B cell (primary cell): ENCODE data around the gene RNU5B-1. TPM values are rescaled to one million over a fixed set of nuclear protein-coding genes. Genes with fewer than 3 reads are reported as not detected.

ENCODE experiments used
- ATAC-seq: fragments of 200-7000 bp; cut with Tn5 transposase; one replicate; pipeline ENCODE4 v1.10.0; 2021; ENCODE audit warnings: low read depth, mild to moderate bottlenecking, moderate number of reproducible peaks, moderate library complexity
- CTCF ChIA-PET: fragments of 350-600 bp; sonication (Branson Sonifier 250); formaldehyde crosslinking; loops from one replicate; lab custom pipeline; 2021; ENCODE audit warnings: antibody characterized with exemption, inconsistent platforms; lab: Charles Lee
- POLR2A ChIA-PET: fragments of 350-600 bp; sonication (Branson Sonifier 250); formaldehyde crosslinking; loops from one replicate; lab custom pipeline; 2021; ENCODE audit warnings: antibody characterized with exemption; lab: Charles Lee
- DNase-seq: peaks from one replicate; pipeline ENCODE4 v3.0.0; 2013
- H2AFZ ChIP-seq: 2 replicates; pipeline ENCODE4 v1.6.1; 2012; ENCODE audit warnings: mild to moderate bottlenecking, low read depth, low read length; ENCODE audit not compliant: insufficient read depth, poor library complexity, severe bottlenecking
- H3K27ac ChIP-seq, 2 donors: 1 replicate in 1 of 2; 2 replicates in 1 of 2; pipeline ENCODE4 v1.5.1; 2012 to 2013; ENCODE audit warnings: low read length in 2 of 2, mild to moderate bottlenecking in 2 of 2, moderate library complexity in 1 of 2
- H3K27me3 ChIP-seq, 4 experiments: fragments of 200-600 bp in 1 of 4; sonication (generic) in 1 of 4; replicated peaks in 1 of 4; 1 replicate in 2 of 4; 2 replicates in 2 of 4; pipeline versions ENCODE4 v1.6.1 to v1.7.0; 2013 to 2016; ENCODE audit warnings: low read length in 3 of 4, mild to moderate bottlenecking in 2 of 4, mixed read lengths in 1 of 4, moderate library complexity in 1 of 4; ENCODE audit not compliant: insufficient read depth in 4 of 4, control insufficient read depth in 3 of 4; ENCODE audit errors: control extremely low read depth in 1 of 4
- H3K36me3 ChIP-seq, 2 experiments: replicated peaks in 1 of 2; 1 replicate in 1 of 2; 2 replicates in 1 of 2; pipeline versions ENCODE4 v1.6.1 to v1.7.1; 2013; ENCODE audit warnings: low read length in 1 of 2; ENCODE audit not compliant: insufficient read depth in 2 of 2, control insufficient read depth in 1 of 2; ENCODE audit errors: control extremely low read depth in 1 of 2, extremely low read depth in 1 of 2
- H3K4me1 ChIP-seq, 2 donors: fragments of 200-600 bp in 1 of 2; sonication (generic) in 1 of 2; 1 replicate in 1 of 2; 2 replicates in 1 of 2; pipeline versions ENCODE4 v1.5.1 to v1.6.1; 2013 to 2017; ENCODE audit warnings: low read length in 2 of 2; ENCODE audit not compliant: control insufficient read depth in 2 of 2, insufficient read depth in 2 of 2
- H3K4me2 ChIP-seq: replicated peaks from 2 replicates; pipeline ENCODE3; 2012; ENCODE audit warnings: mild to moderate bottlenecking, low read depth, low read length; ENCODE audit not compliant: poor library complexity, severe bottlenecking
- H3K4me3 ChIP-seq, 5 experiments: fragments of 200-600 bp in 1 of 5; sonication (generic) in 1 of 5; 1 replicate in 3 of 5; 2 replicates in 2 of 5; pipeline versions ENCODE4 v1.5.1 to v1.7.0; 2011 to 2016; ENCODE audit warnings: low read length in 4 of 5, mild to moderate bottlenecking in 4 of 5, low read depth in 2 of 5, control low read depth in 1 of 5, moderate library complexity in 1 of 5; ENCODE audit not compliant: insufficient read depth in 1 of 5; ENCODE audit errors: control extremely low read depth in 1 of 5, extremely low read depth in 1 of 5
- H3K79me2 ChIP-seq: fragments of 200-600 bp; sonication (generic); one replicate; pipeline ENCODE4 v1.6.0; 2016; ENCODE audit warnings: low read length; ENCODE audit not compliant: control insufficient read depth, insufficient read depth
- H3K9ac ChIP-seq: fragments of 200-600 bp; sonication (generic); 2 replicates; pipeline ENCODE4 v1.6.1; 2017; ENCODE audit warnings: mild to moderate bottlenecking, low read length, moderate library complexity
- H3K9me3 ChIP-seq, 3 donors: one replicate each; pipeline versions ENCODE4 v1.6.1 to v1.7.1; 2013; ENCODE audit warnings: low read length in 2 of 3; ENCODE audit not compliant: control insufficient read depth in 2 of 3, insufficient read depth in 1 of 3; ENCODE audit errors: control extremely low read depth in 1 of 3
- H4K20me1 ChIP-seq: 2 replicates; pipeline ENCODE4 v1.6.0; 2012; ENCODE audit warnings: mild to moderate bottlenecking, low read length; ENCODE audit not compliant: insufficient read depth, control insufficient read depth, poor library complexity, severe bottlenecking
- H3K27ac Mint-ChIP-seq: one replicate; pipeline ENCODE4 v1.8.0; 2021; ENCODE audit warnings: mixed read lengths
- H3K27me3 Mint-ChIP-seq: one replicate; pipeline ENCODE4 v1.8.0; 2021; ENCODE audit warnings: mixed read lengths
- H3K4me1 Mint-ChIP-seq: one replicate; pipeline ENCODE4 v1.8.0; 2021; ENCODE audit warnings: mixed read lengths
- H3K4me3 Mint-ChIP-seq: one replicate; pipeline ENCODE4 v1.8.0; 2021; ENCODE audit warnings: mixed read lengths
- H3K9me3 Mint-ChIP-seq: one replicate; pipeline ENCODE4 v1.8.0; 2022; ENCODE audit warnings: mixed read lengths; ENCODE audit not compliant: insufficient read depth
- CTCF ChIP-seq: fragments of 200-600 bp; IDR thresholded peaks from one replicate; pipeline ENCODE4 v1.8.0; 2022; ENCODE audit warnings: antibody characterized with exemption, mild to moderate bottlenecking
- EZH2 ChIP-seq: IDR thresholded peaks from 2 replicates; pipeline ENCODE4 v1.6.1; 2012; ENCODE audit warnings: borderline replicate concordance, low read depth, mild to moderate bottlenecking, moderate library complexity, low read length; ENCODE audit not compliant: insufficient read depth, poor library complexity, severe bottlenecking
- WGBS: methylation state at CpG from one replicate; pipeline ENCODE4 v1.1.5; 2013; ENCODE audit warnings: missing lambda C conversion rate; ENCODE audit not compliant: insufficient coverage; 5-methylcytosine and 5-hydroxymethylcytosine counted together
- intact Hi-C: fragments of 100-400 bp; cut with micrococcal nuclease; formaldehyde crosslinking; loops from one replicate; pipeline ENCODE4 v1.10.0; 2022
- polyA plus RNA-seq: library from polyadenylated mRNA; depleted of rRNA; stranded (reverse); fragments of >200 nt; gene quantifications from 2 replicates; pipeline ENCODE4 v1.2.3, GENCODE V29; 2012
- total RNA-seq, 2 donors: library from RNA; stranded (reverse); fragments of 120-200 nt in 1 of 2; gene quantifications; 1 replicate in 1 of 2; 2 replicates in 1 of 2; pipeline versions ENCODE4 v1.2.3 to v1.2.4, GENCODE V29; 2013 to 2022

Gene RNU5B-1
- total and polyA plus RNA-seq, 2 donors (not counting 1 experiment from before 2014, with no cell fraction given), result 21.7 TPM; not detected in 1

- H3K4me1 ChIP-seq, result peaks cover 14 to 22% of the 10 kb centered on the region in 2 donors
- no peak overlapping the region for H2AFZ ChIP-seq
- DNase-seq, result no peak
- CTCF ChIA-PET, result interaction anchor here (1.0 to 1.2 kb wide), 2 partner anchors 11 to 18 kb away, joined by 3 read pairs; no protein-coding TSS in a partner anchor
- H3K27me3 ChIP-seq, result peaks cover 0 to 21% (median 5%) of the 10 kb centered on the region in 4 experiments
- H3K79me2 ChIP-seq, result no peaks in the 10 kb centered on the region
- no peaks in the 10 kb centered on the region for H3K9me3 Mint-ChIP-seq
- H3K27ac ChIP-seq, result no peak overlapping the region
- H3K9me3 ChIP-seq, result no peaks in the 10 kb centered on the region
- H3K4me1 Mint-ChIP-seq, result peaks cover 18% of the 10 kb centered on the region
- H3K36me3 ChIP-seq, result no peaks in the 10 kb centered on the region
- H3K4me3 ChIP-seq, result no peak overlapping the region
- 82% methylated on average over 3 of the region's 6 CpGs for WGBS
- H3K4me2 ChIP-seq, result peak overlapping the region; percentile 53
- TF ChIP-seq CTCF (no peak), EZH2 (no peak)
- peak overlapping the region; percentile 26 for H3K9ac ChIP-seq
- no peak for ATAC-seq
- no peaks in the 10 kb centered on the region for H4K20me1 ChIP-seq
- intact Hi-C loops, result no loop called here
- H3K27ac Mint-ChIP-seq, result no peak overlapping the region
- H3K4me3 Mint-ChIP-seq, result peak overlapping the region; percentile 74
- POLR2A ChIA-PET, result no interaction called here
- peaks cover 38% of the 10 kb centered on the region for H3K27me3 Mint-ChIP-seq
These were observed 33.1 kb downstream of the RNU5B-1 start for GRCh38 chr15:65337436-65338070.

GRCh38 chr15:65338366-65338765 is 33.9 kb downstream of the RNU5B-1 start:
- peaks cover 44% of the 10 kb centered on the region for H3K27me3 Mint-ChIP-seq
- ATAC-seq (no peak), DNase-seq (no peak)
- no peak overlapping the region for H3K4me2 ChIP-seq
- H4K20me1 ChIP-seq, result no peaks in the 10 kb centered on the region
- no peak overlapping the region for H3K4me3 ChIP-seq
- intact Hi-C loops, result no loop called here
- H3K27ac ChIP-seq, result no peak overlapping the region
- H3K9me3 ChIP-seq, result no peaks in the 10 kb centered on the region
- no peak overlapping the region for H3K27ac Mint-ChIP-seq
- 71% methylated on average over 2 of the region's 3 CpGs for WGBS
- no peak overlapping the region for H2AFZ ChIP-seq
- H3K9ac ChIP-seq, result no peak overlapping the region
- peaks cover 14 to 22% of the 10 kb centered on the region in 2 donors for H3K4me1 ChIP-seq
- TF ChIP-seq EZH2 (no peak), CTCF (no peak)
- peaks cover 18% of the 10 kb centered on the region for H3K4me1 Mint-ChIP-seq
- H3K9me3 Mint-ChIP-seq, result no peaks in the 10 kb centered on the region
- H3K36me3 ChIP-seq, result no peaks in the 10 kb centered on the region
- ChIA-PET POLR2A (no interaction called here), CTCF (interaction anchor here (1.0 to 1.2 kb wide), 2 partner anchors 11 to 19 kb away, joined by 3 read pairs; no protein-coding TSS in a partner anchor)
- no peak overlapping the region for H3K4me3 Mint-ChIP-seq
- no peaks in the 10 kb centered on the region for H3K79me2 ChIP-seq
- peaks cover 0 to 21% (median 5%) of the 10 kb centered on the region in 4 experiments for H3K27me3 ChIP-seq
